GM10266 (cell line): ENCODE data around the gene MUS81.

ENCODE experiments used
- DNase-seq: peaks from one replicate; pipeline ENCODE4 v3.0.0; 2012; ENCODE audit errors: extremely low spot score
- TF ChIP-seq, protein P1 (sequence below): IDR thresholded peaks from 2 replicates; pipeline ENCODE4 v1.5.1; 2012; ENCODE audit warnings: mild to moderate bottlenecking, low read depth; ENCODE audit not compliant: control insufficient read depth, insufficient read depth; ENCODE audit errors: missing control alignments

MUS81 gene

DNA sequence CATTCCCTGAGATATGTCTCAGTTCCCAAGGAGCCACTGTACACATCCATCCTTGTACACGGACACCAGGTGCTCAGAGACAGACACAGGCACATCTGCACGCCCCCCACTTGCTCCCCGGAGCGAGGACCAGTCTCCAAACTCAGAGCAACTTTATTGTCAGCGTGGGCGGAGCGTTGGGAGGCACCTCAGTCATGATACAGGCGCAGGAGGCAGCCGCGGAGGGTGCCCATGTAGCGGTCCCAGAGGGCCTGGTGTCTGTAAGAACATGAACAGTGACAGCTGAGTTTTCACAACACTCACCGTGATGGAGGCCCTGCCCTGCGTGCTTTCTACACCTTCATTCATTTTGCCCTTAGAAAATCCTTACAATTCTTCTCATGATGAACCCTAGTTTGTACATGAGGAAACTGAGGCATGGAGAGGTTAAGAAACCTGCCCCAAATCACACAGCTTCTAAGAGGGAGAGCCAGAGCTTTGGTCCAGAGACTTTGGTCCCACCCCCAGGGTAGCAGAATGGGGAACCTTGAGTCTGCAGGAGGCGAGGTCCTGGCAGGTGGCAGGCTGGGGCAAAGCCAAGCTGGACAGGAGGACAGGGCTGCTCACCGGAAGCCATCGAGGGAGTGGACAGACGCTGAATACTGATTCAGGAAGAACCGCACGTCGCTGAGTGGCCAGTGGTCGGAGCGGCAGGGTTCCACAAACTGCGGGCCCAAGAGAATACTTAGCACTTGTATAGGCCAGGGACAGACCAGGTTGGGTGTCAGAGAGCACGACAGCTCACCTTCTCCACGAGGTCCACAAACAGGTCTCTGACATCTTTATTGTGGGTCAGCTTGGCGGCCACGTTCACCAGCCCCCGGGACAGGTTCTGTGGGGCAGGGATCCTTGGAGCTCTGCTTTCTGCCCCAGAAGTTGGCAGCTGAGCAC is 23.8 kb downstream of the MUS81 start:
- DNase-seq = no peak
- TF ChIP-seq, protein P1, sequence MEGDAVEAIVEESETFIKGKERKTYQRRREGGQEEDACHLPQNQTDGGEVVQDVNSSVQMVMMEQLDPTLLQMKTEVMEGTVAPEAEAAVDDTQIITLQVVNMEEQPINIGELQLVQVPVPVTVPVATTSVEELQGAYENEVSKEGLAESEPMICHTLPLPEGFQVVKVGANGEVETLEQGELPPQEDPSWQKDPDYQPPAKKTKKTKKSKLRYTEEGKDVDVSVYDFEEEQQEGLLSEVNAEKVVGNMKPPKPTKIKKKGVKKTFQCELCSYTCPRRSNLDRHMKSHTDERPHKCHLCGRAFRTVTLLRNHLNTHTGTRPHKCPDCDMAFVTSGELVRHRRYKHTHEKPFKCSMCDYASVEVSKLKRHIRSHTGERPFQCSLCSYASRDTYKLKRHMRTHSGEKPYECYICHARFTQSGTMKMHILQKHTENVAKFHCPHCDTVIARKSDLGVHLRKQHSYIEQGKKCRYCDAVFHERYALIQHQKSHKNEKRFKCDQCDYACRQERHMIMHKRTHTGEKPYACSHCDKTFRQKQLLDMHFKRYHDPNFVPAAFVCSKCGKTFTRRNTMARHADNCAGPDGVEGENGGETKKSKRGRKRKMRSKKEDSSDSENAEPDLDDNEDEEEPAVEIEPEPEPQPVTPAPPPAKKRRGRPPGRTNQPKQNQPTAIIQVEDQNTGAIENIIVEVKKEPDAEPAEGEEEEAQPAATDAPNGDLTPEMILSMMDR = no peak

DNA sequence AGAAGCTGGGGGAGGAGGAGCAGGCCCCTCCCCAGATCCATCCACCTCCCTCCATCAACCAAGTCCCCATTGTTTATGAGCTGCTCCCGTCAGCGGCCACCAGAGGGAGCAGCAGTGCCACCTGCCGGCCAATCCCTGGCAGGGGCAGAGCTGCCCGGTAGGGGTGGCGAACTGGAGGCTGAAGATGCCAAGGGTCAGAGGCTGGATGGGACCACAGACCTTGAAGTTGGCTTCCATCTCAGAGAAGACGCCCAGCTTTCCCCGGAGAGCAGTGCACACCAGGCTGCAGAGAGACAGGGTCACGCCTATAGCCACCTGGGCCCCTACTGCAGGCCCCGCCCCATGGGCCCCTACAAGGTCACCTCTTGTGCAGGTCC is 24.5 kb downstream of the MUS81 start:
- DNase-seq = peak; percentile 85
- TF ChIP-seq, protein P1 = peak; percentile 100

DNA sequence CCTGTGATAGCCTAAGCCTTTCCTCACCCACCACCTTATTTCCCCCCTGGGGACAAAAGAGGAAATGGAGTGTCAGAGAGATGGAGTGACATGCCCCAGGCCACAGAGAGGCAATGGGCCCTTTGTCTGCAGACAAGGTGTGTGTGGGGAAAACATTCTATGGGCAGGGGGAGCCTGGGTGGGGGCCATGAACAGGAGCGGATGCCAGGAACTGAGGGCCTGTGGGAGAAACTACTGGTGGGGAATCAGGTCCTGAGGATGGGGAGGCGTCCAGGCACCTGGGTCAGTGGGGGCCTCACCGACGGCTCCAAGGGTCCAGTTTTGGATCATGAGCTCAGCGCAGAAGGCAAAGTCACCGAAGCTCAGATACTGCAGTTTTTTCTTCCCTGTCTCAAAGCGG is 25.0 kb downstream of the MUS81 start:
- DNase-seq = no peak
- TF ChIP-seq, protein P1 = no peak

DNA sequence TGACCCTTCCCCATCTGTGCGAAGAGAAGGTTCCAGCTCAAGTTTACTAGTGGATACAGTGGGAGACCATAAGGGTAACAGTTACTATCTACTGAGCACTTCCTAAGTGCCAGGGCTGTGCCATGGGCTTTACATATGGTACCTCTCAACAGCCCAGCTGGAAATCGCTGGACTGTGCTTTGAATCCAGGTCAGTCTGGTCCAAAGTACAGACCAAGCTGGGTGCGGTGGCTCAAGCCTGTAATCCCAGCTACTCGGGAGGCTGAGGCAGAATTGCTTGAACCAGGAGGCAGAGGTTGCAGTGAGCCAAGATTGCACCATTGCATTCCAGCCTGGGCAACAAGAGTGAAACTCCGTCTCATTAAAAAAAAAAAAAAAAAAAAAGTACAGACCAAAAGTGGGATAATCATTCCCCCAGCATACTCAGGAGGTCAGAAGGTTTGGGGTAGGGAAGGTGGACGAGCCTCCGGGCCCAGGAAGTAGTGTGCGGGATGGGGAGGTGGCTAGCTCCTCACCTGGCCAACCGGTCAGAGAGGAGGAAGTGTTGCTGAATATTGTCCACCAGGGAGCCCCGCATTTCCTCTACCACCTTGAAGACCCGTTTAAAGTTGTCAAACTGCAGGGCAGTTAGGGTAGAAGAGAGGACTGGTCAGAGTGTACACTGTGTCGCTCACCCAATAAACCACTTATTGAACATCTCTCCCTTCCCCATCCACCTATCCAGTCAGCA is 25.7 kb downstream of the MUS81 start:
- DNase-seq = no peak

DNA sequence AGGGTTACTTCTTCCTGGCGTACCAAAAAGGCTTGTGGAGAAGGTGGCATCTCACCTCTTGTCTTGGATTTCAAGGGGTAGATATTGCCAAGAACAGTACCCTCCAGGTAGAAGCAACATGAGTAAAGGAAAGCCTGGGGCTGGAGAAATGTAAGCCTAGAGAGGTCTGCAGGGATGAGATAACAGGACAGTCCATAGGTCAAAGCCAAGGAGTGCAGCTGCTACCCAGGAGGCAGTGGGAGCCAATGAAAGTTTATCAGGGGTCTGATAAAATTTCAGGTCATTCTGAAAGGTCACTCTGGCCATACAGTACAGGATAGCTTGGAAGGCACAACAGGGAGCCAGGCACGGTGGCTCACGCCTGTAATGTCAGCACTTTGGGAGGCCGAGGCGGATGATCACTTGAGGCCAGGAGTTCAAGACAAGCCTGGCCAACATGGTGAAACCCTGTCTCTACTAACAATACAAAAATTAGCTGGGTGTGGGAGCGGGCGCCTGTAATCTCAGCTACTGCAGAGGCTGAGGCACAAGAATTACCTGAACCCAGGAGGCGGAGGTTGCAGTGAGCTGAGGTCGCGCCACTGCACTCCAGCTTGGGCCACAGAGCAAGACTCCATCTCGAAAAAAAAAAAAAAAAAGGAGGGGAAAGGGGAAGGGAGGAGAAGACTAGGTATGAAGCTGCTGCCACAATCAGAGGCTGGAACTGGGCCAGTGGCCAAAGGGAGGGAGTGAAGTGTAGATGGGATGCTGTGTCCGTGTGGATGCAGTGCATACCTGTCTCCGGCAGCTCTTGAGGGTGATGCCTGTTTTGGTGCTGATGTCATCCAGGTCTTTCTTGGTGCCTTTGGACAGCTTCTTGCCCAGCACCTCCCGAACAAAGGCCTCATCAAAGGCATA is 26.8 kb downstream of the MUS81 start:
- TF ChIP-seq, protein P1 = no peak

More for the DNA sequence above, 25.7 kb downstream of the MUS81 start:
- TF ChIP-seq, protein P1 = no peak

DNA sequence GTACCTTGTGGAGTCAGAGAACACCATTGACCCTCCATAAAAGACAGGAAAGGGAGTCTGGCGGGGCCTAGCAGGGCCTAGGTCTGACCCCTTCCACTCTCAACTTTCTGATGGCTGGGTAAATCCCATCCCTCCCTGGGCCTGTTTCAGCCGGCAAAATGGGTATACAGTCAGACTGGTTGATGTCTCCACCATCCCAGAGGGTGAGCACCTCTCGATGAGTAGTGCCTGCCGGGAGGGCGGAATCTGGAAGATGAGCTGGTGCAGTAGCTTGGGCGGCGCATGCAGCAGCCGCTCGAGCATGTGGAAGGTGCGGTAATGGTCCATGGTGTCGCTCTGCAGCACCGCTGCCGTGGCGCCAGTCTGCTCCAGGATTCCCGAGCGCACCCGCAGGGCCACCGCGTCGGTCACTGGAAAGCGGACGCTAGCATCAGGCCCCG is 27.5 kb downstream of the MUS81 start:
- TF ChIP-seq, protein P1 = no peak
- DNase-seq = no peak

More for the DNA sequence above, 26.8 kb downstream of the MUS81 start:
- DNase-seq = no peak
